Measurements from ENCODE around the gene STAG1. TPM values are rescaled to one million over a fixed set of nuclear protein-coding genes. Genes with fewer than 3 reads are reported as not detected.
A peak's percentile ranks its signal among the peaks of the same experiment; 100 is the strongest.
"Not testable (repeated sequence)": the region's sequence is repeated elsewhere in the genome, so short reads cannot be mapped to it uniquely, and the experiment has no call there.

The STAG1 gene
- total RNA-seq, 1 donor from 2014 or later, result 24.1 TPM

DNA sequence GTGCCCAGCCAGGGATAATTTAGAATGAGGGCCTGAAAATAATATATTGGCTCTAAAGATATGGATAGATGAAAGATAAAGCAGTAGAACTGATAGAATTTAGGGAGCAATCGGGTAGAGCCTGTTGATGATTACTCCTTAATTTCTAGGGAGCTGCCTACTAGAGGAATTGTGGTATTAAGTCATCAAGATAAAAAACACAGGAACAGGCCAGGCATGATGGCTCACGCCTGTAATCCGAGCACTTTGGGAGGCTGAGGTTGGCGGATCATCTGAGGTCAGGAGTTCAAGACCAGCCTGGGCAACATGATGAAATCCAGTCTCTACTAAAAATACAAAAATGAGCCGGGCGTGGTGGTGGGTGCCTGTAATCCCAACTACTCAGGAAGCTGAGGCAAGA, 371.6 kb downstream of the STAG1 start:
- no peaks in the 10 kb centered on the region for H3K9me3 Mint-ChIP-seq (ENCODE audit: unreplicated experiment)
- DNase-seq (ENCODE audit: low read depth) (peak; percentile 12), FAIRE-seq (no peak)
- H2AFZ ChIP-seq (ENCODE audit: low read depth, low read length), result no peak overlapping the region
- peaks cover under 1% of the 10 kb centered on the region for H3K36me3 ChIP-seq (ENCODE audit: insufficient read depth, low read length)
- no peaks in the 10 kb centered on the region for H3K4me1 ChIP-seq (ENCODE audit: insufficient read depth, low read length)
- peaks cover 2% of the 10 kb centered on the region for H3K36me3 Mint-ChIP-seq (ENCODE audit: low read depth, unreplicated experiment)
- H3K79me2 ChIP-seq (ENCODE audit: insufficient read depth, low read length), result no peaks in the 10 kb centered on the region
- H3K4me3 Mint-ChIP-seq (ENCODE audit: unreplicated experiment), result no peak overlapping the region
- TF ChIP-seq, protein P1, sequence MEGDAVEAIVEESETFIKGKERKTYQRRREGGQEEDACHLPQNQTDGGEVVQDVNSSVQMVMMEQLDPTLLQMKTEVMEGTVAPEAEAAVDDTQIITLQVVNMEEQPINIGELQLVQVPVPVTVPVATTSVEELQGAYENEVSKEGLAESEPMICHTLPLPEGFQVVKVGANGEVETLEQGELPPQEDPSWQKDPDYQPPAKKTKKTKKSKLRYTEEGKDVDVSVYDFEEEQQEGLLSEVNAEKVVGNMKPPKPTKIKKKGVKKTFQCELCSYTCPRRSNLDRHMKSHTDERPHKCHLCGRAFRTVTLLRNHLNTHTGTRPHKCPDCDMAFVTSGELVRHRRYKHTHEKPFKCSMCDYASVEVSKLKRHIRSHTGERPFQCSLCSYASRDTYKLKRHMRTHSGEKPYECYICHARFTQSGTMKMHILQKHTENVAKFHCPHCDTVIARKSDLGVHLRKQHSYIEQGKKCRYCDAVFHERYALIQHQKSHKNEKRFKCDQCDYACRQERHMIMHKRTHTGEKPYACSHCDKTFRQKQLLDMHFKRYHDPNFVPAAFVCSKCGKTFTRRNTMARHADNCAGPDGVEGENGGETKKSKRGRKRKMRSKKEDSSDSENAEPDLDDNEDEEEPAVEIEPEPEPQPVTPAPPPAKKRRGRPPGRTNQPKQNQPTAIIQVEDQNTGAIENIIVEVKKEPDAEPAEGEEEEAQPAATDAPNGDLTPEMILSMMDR (IDR thresholded peaks at IDR 0.05; ENCODE audit: insufficient read depth, low read depth, low read length), result no peak
- TF ChIP-seq EZH2 (IDR thresholded peaks at IDR 0.05; ENCODE audit: insufficient read depth, low read length), result no peak
- no peak overlapping the region for H3K27ac Mint-ChIP-seq (ENCODE audit: unreplicated experiment)
- no peaks in the 10 kb centered on the region for H3K9me3 ChIP-seq (ENCODE audit: insufficient read depth, low read depth, low read length)
- H3K4me3 ChIP-seq (ENCODE audit: insufficient read depth, low read depth, low read length), result no peak overlapping the region
- H3K27me3 ChIP-seq (ENCODE audit: insufficient read depth, low read length), result no peaks in the 10 kb centered on the region
- no peak overlapping the region for H3K27ac ChIP-seq (ENCODE audit: low read depth, low read length)
- H3K4me2 ChIP-seq (ENCODE audit: low read length), result no peak overlapping the region
- no peak overlapping the region for H3K9ac ChIP-seq (ENCODE audit: low read length)
- no peaks in the 10 kb centered on the region for H3K4me1 Mint-ChIP-seq (ENCODE audit: low read depth, unreplicated experiment)
- no peaks in the 10 kb centered on the region for H4K20me1 ChIP-seq (ENCODE audit: insufficient read depth, low read length)
- no peaks in the 10 kb centered on the region for H3K27me3 Mint-ChIP-seq (ENCODE audit: low read depth, unreplicated experiment)

- FAIRE-seq, result no peak
- H3K4me3 ChIP-seq (ENCODE audit: insufficient read depth, low read depth, low read length), result no peak overlapping the region
Measured at GRCh38 chr3:136378011-136378410, 374.2 kb downstream of the STAG1 start.

GRCh38 chr3:136377508-136377907, 374.7 kb downstream of the STAG1 start:
- H3K27ac Mint-ChIP-seq (ENCODE audit: unreplicated experiment), result no peak overlapping the region
- DNase-seq (ENCODE audit: low read depth), result no peak
- no peaks in the 10 kb centered on the region for H3K9me3 Mint-ChIP-seq (ENCODE audit: unreplicated experiment)
- Histone ChIP-seq H3K4me2 (ENCODE audit: low read length) (no peak overlapping the region), H4K20me1 (ENCODE audit: insufficient read depth, low read length) (no peaks in the 10 kb centered on the region), H3K36me3 (ENCODE audit: insufficient read depth, low read length) (peaks cover 3% of the 10 kb centered on the region), H3K79me2 (ENCODE audit: insufficient read depth, low read length) (no peaks in the 10 kb centered on the region), H3K9me3 (ENCODE audit: insufficient read depth, low read depth, low read length) (no peaks in the 10 kb centered on the region), H3K4me1 (ENCODE audit: insufficient read depth, low read length) (no peaks in the 10 kb centered on the region), H3K27ac (ENCODE audit: low read depth, low read length) (no peak overlapping the region), H2AFZ (ENCODE audit: low read depth, low read length) (no peak overlapping the region), H3K4me3 (ENCODE audit: insufficient read depth, low read depth, low read length) (no peak overlapping the region), H3K27me3 (ENCODE audit: insufficient read depth, low read length) (no peaks in the 10 kb centered on the region), H3K9ac (ENCODE audit: low read length) (no peak overlapping the region)
- H3K4me1 Mint-ChIP-seq (ENCODE audit: low read depth, unreplicated experiment), result no peaks in the 10 kb centered on the region
- H3K4me3 Mint-ChIP-seq (ENCODE audit: unreplicated experiment), result no peak overlapping the region
- peaks cover 5% of the 10 kb centered on the region for H3K36me3 Mint-ChIP-seq (ENCODE audit: low read depth, unreplicated experiment)
- TF ChIP-seq, protein P1 (IDR thresholded peaks at IDR 0.05; ENCODE audit: insufficient read depth, low read depth, low read length), result no peak
- no peak for TF ChIP-seq EZH2 (IDR thresholded peaks at IDR 0.05; ENCODE audit: insufficient read depth, low read length)
- no peaks in the 10 kb centered on the region for H3K27me3 Mint-ChIP-seq (ENCODE audit: low read depth, unreplicated experiment)
- FAIRE-seq, result no peak

More at GRCh38 chr3:136378011-136378410, 374.2 kb downstream of the STAG1 start:
- no peak overlapping the region for H3K9ac ChIP-seq (ENCODE audit: low read length)
- Mint-ChIP-seq H3K9me3 (ENCODE audit: unreplicated experiment) (no peaks in the 10 kb centered on the region), H3K36me3 (ENCODE audit: low read depth, unreplicated experiment) (peaks cover 5% of the 10 kb centered on the region), H3K4me1 (ENCODE audit: low read depth, unreplicated experiment) (no peaks in the 10 kb centered on the region), H3K27ac (ENCODE audit: unreplicated experiment) (no peak overlapping the region), H3K27me3 (ENCODE audit: low read depth, unreplicated experiment) (no peaks in the 10 kb centered on the region), H3K4me3 (ENCODE audit: unreplicated experiment) (no peak overlapping the region)
- no peaks in the 10 kb centered on the region for H4K20me1 ChIP-seq (ENCODE audit: insufficient read depth, low read length)
- no peak for DNase-seq (ENCODE audit: low read depth)
- H3K4me1 ChIP-seq (ENCODE audit: insufficient read depth, low read length), result no peaks in the 10 kb centered on the region
- no peaks in the 10 kb centered on the region for H3K9me3 ChIP-seq (ENCODE audit: insufficient read depth, low read depth, low read length)
- H3K27ac ChIP-seq (ENCODE audit: low read depth, low read length), result no peak overlapping the region
- no peaks in the 10 kb centered on the region for H3K27me3 ChIP-seq (ENCODE audit: insufficient read depth, low read length)
- no peaks in the 10 kb centered on the region for H3K79me2 ChIP-seq (ENCODE audit: insufficient read depth, low read length)
- no peak overlapping the region for H3K4me2 ChIP-seq (ENCODE audit: low read length)
- TF ChIP-seq EZH2 (IDR thresholded peaks at IDR 0.05; ENCODE audit: insufficient read depth, low read length), result no peak
- TF ChIP-seq, protein P1 (IDR thresholded peaks at IDR 0.05; ENCODE audit: insufficient read depth, low read depth, low read length), result no peak
- no peak overlapping the region for H2AFZ ChIP-seq (ENCODE audit: low read depth, low read length)
- H3K36me3 ChIP-seq (ENCODE audit: insufficient read depth, low read length), result peaks cover 3% of the 10 kb centered on the region

DNA sequence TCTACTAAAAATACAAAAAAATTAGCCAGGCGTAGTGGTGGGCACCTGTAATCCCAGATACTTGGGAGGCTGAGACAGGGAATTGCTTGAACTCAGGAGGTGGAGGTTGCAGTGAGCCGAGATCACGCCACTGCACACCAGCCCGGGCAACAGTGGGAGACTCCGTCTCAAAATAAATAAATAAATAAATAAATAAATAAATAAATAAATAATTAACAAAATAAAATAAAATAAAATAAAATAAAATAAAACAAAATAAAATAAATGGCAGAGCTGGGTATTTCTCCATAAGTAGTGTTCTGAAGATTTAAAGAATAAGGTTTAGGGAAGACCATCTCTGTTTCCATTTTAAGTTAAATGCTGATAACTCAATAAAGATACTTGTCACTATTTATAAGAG, 376.4 kb downstream of the STAG1 start:
- not testable (repeated sequence) for H3K4me3 Mint-ChIP-seq (ENCODE audit: unreplicated experiment); H3K4me1 ChIP-seq (ENCODE audit: insufficient read depth, low read length); H3K27me3 ChIP-seq (ENCODE audit: insufficient read depth, low read length); H3K9ac ChIP-seq (ENCODE audit: low read length); H3K79me2 ChIP-seq (ENCODE audit: insufficient read depth, low read length); H3K4me3 ChIP-seq (ENCODE audit: insufficient read depth, low read depth, low read length); H3K9me3 Mint-ChIP-seq (ENCODE audit: unreplicated experiment); H3K36me3 ChIP-seq (ENCODE audit: insufficient read depth, low read length); H4K20me1 ChIP-seq (ENCODE audit: insufficient read depth, low read length); H3K4me1 Mint-ChIP-seq (ENCODE audit: low read depth, unreplicated experiment); H3K27me3 Mint-ChIP-seq (ENCODE audit: low read depth, unreplicated experiment); H3K27ac ChIP-seq (ENCODE audit: low read depth, low read length); H3K9me3 ChIP-seq (ENCODE audit: insufficient read depth, low read depth, low read length); H3K4me2 ChIP-seq (ENCODE audit: low read length); H3K36me3 Mint-ChIP-seq (ENCODE audit: low read depth, unreplicated experiment); H3K27ac Mint-ChIP-seq (ENCODE audit: unreplicated experiment); H2AFZ ChIP-seq (ENCODE audit: low read depth, low read length); DNase-seq (ENCODE audit: low read depth); FAIRE-seq

Data from astrocyte (in vitro differentiated cells and primary cell).